HK-2 (cell line): ENCODE results near the gene MYBL2.
A peak's percentile ranks its signal among the peaks of the same experiment; 100 is the strongest.

Source experiments
- DNase-seq: peaks from one replicate; pipeline ENCODE4 v3.0.0-alpha.2; 2018; ENCODE audit not compliant: unreplicated experiment

Gene MYBL2

DNA sequence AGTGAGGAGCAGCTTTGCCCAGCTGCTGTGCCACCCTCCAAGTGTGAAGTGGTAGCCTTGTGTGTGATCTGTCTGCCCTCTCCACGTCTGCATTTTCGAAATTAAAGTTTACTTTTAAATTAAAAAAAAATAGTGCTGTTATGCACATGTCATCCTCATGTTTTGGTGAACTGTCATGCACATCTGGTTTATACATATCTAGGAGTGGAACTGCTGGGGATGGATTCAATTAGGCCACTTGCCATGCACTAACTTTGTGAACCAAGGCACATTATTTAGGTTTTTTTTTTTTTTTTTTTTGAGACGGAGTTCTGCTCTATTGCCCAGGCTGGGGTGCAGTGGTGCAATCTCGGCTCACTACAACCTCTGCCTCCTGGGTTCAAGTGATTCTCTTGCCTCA is 56.3 kb downstream of the MYBL2 start:
- DNase-seq: no peak

DNA sequence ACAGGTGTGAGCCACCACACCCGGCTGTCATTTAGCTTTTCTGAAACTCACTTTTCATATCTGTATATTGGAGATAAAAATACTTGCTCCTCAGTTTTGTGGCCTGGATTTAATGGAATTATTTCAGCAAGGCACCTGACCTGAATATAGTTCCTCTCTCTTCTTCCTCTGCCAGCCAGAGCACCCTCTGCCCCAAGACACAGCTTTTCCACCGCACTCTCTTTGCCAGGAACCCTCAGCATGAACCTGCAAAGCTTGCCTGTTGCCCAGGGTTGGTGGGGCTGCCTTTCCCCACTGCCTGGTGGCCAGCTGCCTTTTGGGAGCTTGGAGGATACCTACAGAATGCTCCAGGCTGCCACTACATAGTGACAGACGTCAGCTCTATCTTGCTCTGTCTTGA is 56.8 kb downstream of the MYBL2 start:
- no peak for DNase-seq

DNA sequence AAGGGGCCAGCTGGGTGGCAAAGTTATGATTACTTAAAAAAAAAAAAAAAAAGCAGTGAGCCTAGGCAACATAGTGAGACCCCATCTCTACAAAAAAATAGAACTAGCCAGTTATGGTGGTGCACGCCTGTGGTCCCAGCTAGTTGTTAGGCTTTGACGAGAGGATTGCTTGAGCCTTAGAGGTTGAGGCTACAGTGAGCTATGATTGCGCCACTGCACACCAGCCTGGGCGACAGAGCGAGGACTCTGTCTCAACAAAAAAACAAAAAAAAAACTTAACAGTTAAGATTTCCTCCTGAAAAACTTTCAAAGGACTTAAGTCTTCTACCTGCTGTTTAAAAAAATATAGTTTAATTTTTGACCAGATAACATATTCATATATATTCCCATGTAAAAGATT is 57.5 kb downstream of the MYBL2 start:
- DNase-seq: no peak

DNA sequence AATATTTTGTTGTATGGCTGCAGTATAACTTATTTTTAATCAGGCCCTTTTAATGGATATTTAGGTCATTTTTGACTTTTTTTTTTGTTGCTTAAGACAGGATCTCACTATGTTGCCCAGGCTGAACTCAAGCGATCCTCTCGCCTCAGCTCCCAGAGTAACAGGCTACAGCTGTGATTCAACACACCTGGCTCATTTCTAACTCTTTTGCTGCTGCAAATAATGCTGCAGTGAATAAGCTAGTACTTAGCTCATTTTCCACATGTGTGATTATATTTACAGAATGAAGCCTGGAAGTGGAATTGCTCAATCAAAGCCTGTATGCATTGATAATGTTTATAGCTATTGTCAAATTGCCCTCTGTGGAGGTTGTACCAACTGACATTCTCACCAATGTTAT is 58.8 kb downstream of the MYBL2 start:
- DNase-seq: no peak

DNA sequence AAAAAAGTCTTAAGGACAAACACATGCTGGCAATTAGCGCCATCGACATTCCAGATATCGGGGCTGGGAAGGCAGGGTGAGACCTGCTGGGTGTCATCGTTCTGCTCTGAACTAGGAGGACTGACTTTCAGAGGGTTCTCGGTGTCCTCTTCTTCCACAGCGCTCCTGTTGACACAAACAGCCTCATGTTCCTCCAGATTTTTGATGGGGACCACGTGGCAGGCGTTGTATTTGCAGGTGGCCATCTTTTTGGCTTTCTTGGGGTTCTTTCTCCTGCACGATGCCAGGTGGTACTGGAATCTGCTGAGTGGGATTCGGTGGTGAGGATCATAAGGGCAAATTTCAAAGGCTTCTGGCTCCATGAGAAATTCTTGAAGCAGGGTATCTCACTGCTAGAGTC is 59.4 kb downstream of the MYBL2 start:
- DNase-seq: no peak

DNA sequence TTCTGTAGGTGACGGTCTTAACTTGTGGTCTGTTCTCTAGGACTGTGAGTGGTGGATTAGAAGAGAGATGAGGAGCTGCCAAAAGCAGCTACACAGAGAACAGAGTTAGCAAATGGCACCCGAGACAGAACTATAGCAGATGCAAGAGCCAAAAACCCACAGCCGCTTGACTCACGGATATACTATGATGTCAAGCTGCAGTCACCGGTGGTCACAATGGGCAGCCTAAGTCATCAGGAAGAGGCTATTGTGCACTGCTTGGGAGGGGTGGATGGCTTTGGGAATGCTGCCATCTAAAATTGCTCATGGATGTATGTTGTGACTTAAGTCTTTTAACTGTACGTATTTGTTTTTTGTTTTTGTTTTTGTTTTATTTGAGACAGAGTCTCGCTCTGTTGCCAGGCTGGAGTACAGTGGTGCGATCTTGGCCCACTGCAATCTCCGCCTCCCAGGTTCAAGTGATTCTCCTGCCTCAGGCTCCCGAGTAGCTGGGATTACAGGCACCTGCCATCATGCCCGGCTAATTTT is 60.0 kb downstream of the MYBL2 start, which contains the start of gene GTSF1L:
Gene GTSF1L, minus strand, starts transcription at position 192 of the 528 bp plus-strand sequence. CDS start 308 bp downstream, outside the sequence.
- no peak for DNase-seq

DNA sequence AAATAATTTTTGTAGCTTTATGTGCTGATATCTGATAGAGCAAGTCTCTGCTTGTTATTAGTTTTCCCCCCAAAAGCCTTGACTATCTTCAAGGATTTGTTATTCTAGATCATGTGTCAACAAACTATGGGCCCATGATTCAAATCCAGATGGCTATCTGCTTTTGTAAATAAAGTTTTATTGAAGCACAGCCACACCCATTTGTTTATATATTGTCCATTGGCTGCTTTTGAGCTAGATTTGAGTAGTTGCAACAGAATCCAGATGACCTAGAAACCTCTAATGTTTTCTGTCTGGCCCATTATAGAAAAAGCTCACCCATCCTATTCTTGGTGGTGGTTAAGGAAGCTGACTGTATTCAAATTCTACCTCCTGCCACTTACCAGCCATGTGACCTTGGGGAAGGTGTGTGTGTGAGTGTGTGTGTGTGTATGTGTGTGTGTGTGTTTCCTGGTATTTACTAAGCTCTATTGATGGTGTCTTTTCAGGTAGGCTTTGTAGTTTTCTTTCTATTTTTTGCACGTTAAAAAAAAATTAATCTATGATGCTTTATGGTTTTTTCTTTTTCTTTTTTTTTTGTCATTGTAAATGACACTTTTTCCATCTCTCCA is 61.2 kb downstream of the MYBL2 start:
- no peak for DNase-seq

DNA sequence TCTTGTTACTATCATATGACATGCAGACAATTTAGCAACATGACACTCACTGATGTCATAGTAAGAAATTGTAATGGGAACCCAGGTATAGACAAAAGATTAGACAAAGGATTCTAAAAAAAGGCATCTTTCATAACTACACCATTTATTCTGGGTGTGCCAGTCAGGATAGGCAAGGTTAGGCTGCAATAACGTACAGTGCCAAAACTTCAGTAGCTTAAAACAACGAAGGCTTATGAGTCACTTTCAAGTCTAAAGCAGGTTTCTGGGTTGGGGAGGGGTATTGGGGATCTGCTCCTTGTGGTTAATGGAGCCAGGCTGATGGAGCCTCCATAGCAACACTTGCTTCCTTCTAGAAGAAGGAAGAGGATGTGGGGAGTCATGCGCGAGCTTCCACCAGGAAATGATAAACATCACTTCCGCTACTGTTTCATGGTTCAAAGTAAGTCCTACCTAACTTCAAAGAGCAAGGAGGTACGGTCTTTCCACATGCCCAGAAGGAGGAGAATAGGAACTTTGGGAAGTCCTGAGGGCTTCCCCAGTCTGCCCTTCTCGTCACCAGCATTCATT is 61.9 kb downstream of the MYBL2 start:
- DNase-seq: no peak

DNA sequence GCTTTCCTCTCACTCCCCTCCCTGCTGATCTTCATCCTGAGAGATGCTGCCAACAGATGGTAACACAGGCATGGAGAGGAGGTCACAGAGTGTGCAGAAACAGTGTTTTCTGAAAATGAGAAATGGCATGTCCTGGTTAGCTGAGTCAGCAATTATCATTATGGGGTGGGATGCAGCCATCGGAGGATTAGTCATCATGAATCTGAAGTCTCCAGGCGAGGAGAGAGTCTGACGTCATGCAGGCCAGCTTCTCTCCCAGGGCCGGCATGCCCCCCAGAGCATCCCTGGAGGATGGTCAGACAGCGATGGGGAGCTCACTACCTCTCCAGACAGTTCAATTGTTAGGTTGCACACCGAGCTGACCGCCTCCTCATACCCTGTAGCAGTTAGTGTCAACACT is 64.6 kb downstream of the MYBL2 start:
- no peak for DNase-seq

DNA sequence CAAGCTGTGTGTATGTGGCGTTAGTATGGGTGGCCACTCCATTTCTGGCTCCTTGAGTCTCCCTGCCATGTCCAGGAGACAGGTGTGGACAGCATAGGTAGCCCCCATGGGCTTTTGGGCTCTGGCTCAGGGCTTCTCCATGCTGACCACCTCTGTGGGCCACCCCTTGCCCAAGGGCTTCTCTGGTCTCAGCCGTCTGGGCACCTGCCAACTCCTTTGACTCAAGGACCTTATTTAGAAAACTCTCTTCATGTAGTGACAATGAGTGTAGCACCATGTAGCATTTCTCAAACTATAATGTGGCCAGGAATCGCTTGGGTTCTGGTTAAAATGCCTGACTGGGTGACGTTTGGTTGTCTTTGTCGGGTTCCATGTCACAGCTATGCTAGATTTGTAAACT is 65.0 kb downstream of the MYBL2 start:
- DNase-seq: no peak

DNA sequence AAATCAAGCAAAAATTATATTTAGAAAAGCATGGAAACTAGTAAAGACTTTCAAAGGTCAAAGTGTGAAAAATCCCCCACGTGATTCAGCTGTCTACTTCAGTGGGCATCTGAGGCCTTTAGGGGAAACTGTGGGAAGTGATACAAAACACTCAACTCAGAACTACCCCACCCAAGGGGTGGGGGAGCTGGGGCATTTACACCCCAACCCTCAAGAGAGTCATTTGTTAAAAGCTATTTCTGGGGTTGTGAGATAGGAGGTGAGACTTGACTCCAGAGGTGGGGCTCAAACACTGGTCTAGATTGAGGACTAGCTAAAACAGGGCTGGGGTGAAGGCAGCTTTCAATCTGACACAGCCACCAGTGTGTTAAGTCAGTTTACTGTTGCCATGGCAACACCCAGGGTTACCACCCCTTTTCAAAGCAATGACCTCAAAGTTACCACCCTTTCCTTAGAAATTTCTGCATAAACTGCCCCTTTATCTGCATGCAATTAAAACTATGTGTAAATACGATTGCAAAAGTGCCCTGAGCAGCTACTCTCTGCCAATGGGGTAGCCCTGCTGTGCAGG is 69.8 kb downstream of the MYBL2 start:
- DNase-seq: no peak

DNA sequence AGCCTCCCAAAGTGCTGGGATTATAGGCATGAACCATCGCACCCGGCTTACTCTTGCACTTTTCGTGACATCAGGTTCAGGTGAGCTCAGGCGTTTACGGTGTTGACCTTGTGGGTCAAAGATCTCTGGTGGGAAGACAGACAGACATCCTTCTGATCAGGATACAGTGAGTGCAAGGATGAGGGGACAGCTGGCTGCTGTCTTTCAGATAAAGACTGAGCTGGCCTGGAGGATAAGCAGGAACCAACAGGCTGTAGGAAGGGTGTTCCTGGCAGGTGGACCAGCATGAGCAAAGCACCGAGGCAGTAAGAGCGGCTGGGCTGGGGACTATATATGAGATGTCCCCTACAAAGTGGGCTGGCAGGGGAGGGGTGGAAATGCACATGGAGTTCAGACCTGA is 71.0 kb downstream of the MYBL2 start:
- DNase-seq: no peak

DNA sequence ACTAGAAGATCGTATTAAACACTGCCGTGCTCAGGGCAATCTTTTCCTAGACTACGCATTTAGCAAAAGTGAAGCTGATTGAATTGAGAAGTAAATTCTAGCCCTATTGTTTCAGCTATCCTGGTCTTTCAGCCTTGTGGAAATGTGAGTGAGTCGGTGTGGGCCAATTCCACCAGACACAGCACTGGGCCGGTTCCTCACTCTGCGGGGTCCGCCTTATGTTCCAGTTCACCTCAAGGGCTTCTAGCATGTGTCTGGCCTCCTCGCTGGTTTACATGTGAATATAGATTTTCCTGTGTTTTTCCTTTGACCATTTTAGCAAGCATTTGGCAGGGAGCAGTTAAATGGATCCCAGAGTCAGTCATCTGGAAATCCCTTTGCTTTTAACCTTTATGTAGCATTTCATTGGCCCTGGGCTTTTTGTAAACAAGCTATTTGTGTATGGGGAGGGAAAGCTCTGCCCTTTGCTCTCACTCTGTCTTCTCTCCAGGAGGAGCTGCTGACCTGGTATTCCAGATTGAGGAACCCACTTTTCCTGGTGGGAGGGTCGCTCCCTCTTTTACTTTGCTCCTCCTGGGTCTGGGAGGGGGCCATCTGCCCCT is 72.3 kb downstream of the MYBL2 start:
- DNase-seq: no peak

DNA sequence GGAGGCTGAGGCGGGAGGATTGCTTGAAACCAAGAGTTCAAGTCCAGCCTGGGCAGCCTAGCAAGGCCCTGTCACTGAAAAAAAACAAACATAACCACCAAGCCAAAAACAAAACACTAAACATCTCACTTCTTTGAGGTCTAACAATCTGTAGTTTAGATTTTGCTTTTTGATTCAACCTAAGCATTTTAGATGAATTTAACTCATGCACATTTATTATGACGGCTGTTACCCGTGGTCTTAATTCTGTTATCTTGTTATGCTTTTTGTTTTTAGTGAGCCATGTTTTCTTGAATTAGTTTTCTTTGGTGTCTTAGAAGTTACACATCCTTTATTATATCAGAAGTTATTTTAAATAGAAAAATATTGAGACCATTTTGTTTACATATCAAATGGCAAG is 73.7 kb downstream of the MYBL2 start:
- no peak for DNase-seq

DNA sequence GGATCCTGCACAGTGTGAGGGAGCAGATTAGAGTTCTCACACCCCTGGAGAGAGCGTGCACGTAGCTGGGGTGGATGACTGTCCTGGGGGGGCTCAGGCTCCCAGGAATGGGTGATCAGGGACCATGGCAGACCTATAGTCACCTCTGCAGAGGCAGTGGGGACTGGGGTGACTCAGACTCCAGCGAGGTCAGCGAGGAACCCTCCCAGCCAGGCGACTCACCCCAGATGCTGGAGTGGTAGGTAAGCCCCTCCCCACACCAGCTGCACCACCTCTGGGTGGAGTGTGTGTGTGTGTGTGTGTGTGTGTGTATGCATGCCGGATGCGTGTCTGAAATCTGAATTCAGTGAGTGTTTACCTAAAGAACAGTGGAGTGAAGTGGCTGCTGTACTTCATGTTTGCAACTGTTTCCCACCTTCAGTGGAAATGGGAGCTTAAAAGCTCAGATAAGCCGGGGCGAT is 77.3 kb downstream of the MYBL2 start:
- no peak for DNase-seq

DNA sequence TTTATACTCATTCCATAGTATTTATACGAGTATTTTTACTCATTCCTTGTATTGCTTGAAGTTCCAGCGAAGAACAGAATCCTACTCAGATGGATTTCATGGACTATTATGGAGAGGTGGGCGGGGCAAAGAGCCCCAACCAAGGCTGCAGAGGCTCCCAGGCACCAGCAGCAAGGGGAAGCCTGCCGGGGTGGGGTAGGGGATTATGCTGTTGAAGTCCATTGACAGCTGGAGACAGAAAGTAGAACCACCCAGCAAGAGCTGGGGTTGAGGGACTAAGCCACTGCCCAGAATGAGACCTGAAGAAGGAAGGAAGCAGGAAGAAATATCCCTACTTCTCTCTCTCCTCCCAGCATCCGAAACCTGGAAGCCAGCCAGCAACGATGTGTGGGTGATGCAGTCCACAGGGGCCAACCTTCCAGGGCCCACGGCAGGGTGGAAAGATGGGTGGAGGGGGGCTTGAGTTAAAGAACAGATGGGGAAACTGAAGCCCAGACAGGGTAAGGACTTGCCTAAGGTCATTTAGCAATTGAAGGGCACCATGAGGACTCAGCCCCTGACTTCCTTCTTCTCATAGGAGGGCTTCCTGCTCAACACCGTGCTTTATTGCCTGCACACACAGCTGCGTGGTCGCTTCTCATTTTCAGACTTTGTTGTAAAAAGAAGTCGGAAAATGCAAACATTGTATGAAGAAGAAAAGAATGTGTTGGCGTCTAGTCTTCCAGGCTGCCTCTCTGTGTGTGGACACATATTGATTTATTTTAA is 78.2 kb downstream of the MYBL2 start:
- DNase-seq: no peak

DNA sequence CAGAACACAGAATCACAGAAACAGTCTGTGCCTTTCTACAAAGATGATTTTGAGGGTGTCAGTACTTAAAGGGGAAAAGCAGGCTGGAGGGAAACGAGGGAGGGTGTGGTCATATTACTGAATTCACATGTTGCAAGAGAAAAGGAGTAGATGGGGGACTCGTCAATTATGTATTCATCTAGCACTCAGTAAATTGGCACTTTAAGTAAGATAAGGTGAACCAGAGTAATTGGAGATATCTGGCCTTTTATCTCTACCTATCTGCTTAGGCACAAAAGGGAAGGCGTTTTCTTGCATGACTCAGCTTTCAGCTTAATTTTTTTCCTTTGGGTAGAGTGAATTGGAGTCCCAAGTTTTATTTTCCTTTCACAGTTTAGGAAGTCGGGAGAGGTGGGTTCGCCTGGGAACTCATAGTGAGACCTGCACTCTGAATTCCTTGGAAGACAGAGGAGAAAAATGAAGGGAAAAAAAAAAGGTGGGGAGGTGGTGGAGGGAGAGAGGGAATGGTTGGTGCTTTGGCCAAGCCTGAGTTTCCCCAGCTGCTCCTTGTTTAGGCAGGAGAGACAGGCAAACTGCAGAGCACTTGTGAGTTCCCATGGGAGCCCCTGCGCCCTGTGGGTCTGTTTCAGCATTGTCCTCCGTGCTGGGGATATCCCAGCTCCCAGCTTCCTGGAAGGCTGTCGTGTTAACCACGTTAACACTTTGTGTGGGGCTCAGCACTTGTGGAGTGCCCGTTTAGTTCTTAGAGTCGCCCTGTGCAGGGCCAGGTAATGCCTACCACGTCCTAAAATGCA is 79.6 kb downstream of the MYBL2 start:
- DNase-seq: no peak

DNA sequence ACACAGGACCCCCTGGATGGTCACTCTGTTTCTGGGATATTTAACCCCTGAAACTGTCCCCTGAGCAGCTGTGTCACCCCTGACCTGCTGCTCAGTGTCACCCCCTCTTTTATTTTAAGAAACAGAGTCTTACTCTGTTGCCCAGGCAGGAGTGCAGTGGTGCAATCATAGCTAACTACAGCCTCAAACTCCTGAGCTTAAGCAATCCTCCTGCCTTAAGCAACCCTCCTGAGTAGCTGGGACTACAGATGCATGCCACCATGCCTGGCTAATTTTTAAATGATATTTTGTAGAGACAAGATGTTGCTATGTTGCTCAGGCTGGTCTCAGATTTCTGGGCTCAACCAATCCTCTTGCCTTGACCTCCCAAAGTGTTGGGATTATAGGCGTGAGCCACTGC is 81.4 kb downstream of the MYBL2 start:
- DNase-seq: no peak

DNA sequence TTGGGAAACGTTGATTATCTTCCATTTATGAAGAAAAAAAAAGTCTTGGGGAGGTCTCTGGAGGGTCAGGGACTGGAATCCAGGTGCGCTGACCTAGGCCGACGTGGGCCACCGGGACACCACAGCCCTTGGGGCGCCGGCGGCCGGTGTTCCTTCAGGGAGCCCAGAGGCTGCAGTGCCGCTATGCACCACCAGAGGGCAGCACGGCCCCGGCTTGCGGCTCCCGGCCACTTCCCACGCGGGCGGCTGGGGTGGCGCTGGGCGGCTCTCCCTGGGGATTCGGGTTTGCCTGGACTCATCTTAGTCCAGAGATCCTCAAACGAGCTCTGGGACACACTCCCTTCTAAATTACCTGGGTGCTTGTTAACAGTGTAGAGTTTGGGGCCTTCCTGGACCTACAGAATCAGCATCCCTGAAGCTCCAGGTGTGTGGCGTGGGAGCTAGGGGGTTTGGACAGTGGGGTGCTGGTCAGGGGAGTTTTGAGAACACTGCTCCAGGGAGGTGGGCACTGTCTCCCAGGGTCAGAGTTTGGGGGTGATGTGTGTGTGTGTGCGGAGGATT is 82.9 kb downstream of the MYBL2 start:
- peak; percentile 92 for DNase-seq

DNA sequence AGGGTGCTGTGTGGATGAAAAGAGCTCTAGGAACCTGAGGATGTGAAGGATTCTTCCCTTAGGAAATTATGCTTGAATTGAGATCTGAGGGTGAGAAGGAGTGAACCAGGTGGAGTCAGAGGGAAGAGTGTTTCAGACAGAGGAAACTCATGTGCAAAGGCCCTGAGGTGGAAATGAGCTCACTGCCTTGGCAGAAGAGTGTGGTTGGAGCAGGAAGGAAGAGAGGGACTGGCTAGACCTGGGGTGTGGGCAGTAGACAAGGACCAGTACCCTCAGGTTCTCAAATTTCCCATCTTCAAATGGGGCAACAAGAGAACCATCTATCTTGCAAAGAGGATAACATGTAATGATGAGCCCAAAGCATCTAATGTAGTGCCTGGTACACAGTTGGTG is 83.9 kb downstream of the MYBL2 start:
- no peak for DNase-seq
